ENCODE measurements around the gene VGLL3. TPM values are rescaled to one million over a fixed set of nuclear protein-coding genes. Genes with fewer than 3 reads are reported as not detected.

The VGLL3 gene
- total RNA-seq = 0.64 and 1.1 TPM in 2 replicates

GRCh38 chr3:86990734-86991481 lies at the start of gene VGLL3:
Gene VGLL3, minus strand, starts transcription at chr3:86991149. Its CDS starts 406 bp downstream, at chr3:86990743.
- Histone ChIP-seq H3K4me3 (ENCODE audit: low read depth, low read length) (peak within 1 kb of the TSS; percentile 50), H3K36me3 (ENCODE audit: control insufficient read depth, insufficient read depth, low read length) (no peaks in the 10 kb centered on the region), H3K27me3 (ENCODE audit: control insufficient read depth, insufficient read depth, low read length) (no peaks in the 10 kb centered on the region)
- peak; percentile 4 for TF ChIP-seq CTCF (IDR thresholded peaks at IDR 0.05; ENCODE audit: insufficient read depth, low read length, severe bottlenecking)
- DNase-seq (ENCODE audit: low read depth) (no peak), FAIRE-seq (no peak)

GRCh38 chr3:87037652-87038051 lies 46.7 kb upstream of the VGLL3 start:
- no peaks in the 10 kb centered on the region for H3K27me3 ChIP-seq (ENCODE audit: control insufficient read depth, insufficient read depth, low read length)
- FAIRE-seq (no peak), DNase-seq (ENCODE audit: low read depth) (no peak)
- H3K36me3 ChIP-seq (ENCODE audit: control insufficient read depth, insufficient read depth, low read length) = no peaks in the 10 kb centered on the region
- no peak for TF ChIP-seq CTCF (IDR thresholded peaks at IDR 0.05; ENCODE audit: insufficient read depth, low read length, severe bottlenecking)
- H3K4me3 ChIP-seq (ENCODE audit: low read depth, low read length) = no peak overlapping the region

GRCh38 chr3:87036671-87037070 lies 45.7 kb upstream of the VGLL3 start:
- no peak for TF ChIP-seq CTCF (IDR thresholded peaks at IDR 0.05; ENCODE audit: insufficient read depth, low read length, severe bottlenecking)
- no peak overlapping the region for H3K4me3 ChIP-seq (ENCODE audit: low read depth, low read length)
- H3K36me3 ChIP-seq (ENCODE audit: control insufficient read depth, insufficient read depth, low read length) = no peaks in the 10 kb centered on the region
- H3K27me3 ChIP-seq (ENCODE audit: control insufficient read depth, insufficient read depth, low read length) = no peaks in the 10 kb centered on the region
- DNase-seq (ENCODE audit: low read depth) (no peak), FAIRE-seq (no peak)

GRCh38 chr3:87035339-87035738 lies 44.4 kb upstream of the VGLL3 start:
- H3K27me3 ChIP-seq (ENCODE audit: control insufficient read depth, insufficient read depth, low read length) = no peaks in the 10 kb centered on the region
- TF ChIP-seq CTCF (IDR thresholded peaks at IDR 0.05; ENCODE audit: insufficient read depth, low read length, severe bottlenecking) = no peak
- FAIRE-seq (no peak), DNase-seq (ENCODE audit: low read depth) (no peak)
- H3K36me3 ChIP-seq (ENCODE audit: control insufficient read depth, insufficient read depth, low read length) = no peaks in the 10 kb centered on the region
- H3K4me3 ChIP-seq (ENCODE audit: low read depth, low read length) = no peak overlapping the region

GRCh38 chr3:87033205-87033604 lies 42.3 kb upstream of the VGLL3 start:
- DNase-seq (ENCODE audit: low read depth) = no peak
- no peak for TF ChIP-seq CTCF (IDR thresholded peaks at IDR 0.05; ENCODE audit: insufficient read depth, low read length, severe bottlenecking)
- Histone ChIP-seq H3K4me3 (ENCODE audit: low read depth, low read length) (no peak overlapping the region), H3K36me3 (ENCODE audit: control insufficient read depth, insufficient read depth, low read length) (no peaks in the 10 kb centered on the region), H3K27me3 (ENCODE audit: control insufficient read depth, insufficient read depth, low read length) (no peaks in the 10 kb centered on the region)
- no peak for FAIRE-seq
